H1 (cell line): ENCODE measurements around the gene PTCSC3. TPM values are rescaled to one million over a fixed set of nuclear protein-coding genes. Genes with fewer than 3 reads are reported as not detected.

Experiments
- ATF2 ChIP-seq: IDR thresholded peaks from 2 replicates; pipeline ENCODE4 v1.6.1; 2012; ENCODE audit warnings: low read length, inconsistent platforms
- CBX5 ChIP-seq: fragments of 300-800, 300-1000 bp; sonication (generic); IDR thresholded peaks from 2 replicates; pipeline ENCODE4 v1.7.1; 2016; ENCODE audit warnings: antibody characterized with exemption, low read length, low read depth
- POU5F1 ChIP-seq: IDR thresholded peaks from 2 replicates; pipeline ENCODE4 v1.6.1; 2011; ENCODE audit warnings: low read depth, mild to moderate bottlenecking, low read length, moderate library complexity
- RNF2 ChIP-seq: fragments of 200-900, 300-1000 bp; sonication (generic); IDR thresholded peaks from 2 replicates; pipeline ENCODE4 v1.7.1; 2016; ENCODE audit warnings: borderline replicate concordance, low read depth, mild to moderate bottlenecking, antibody characterized with exemption, low read length; ENCODE audit not compliant: poor library complexity, severe bottlenecking; ENCODE audit errors: missing control alignments
- SP2 ChIP-seq: IDR thresholded peaks from 2 replicates; pipeline ENCODE4 v1.6.1; 2012; ENCODE audit warnings: mild to moderate bottlenecking, low read length, inconsistent platforms
- SP4 ChIP-seq: IDR thresholded peaks from 2 replicates; pipeline ENCODE4 v1.6.1; 2012; ENCODE audit warnings: low read length, inconsistent platforms
- ZNF274 ChIP-seq: IDR thresholded peaks from 2 replicates; pipeline ENCODE4 v1.7.0; 2012; ENCODE audit warnings: low read length, borderline replicate concordance; ENCODE audit errors: extremely low read depth
- polyA plus RNA-seq, 7 experiments: library from polyadenylated mRNA; depleted of rRNA in 3 of 7; stranded (reverse) in 5 of 7; unstranded in 2 of 7; fragments of >200 nt in 5 of 7; fragments of 200-250 nt in 2 of 7; gene quantifications; 1 replicate in 5 of 7; 2 replicates in 1 of 7; 4 replicates in 1 of 7; pipeline versions ENCODE4 v1.2.1 to v1.2.3, GENCODE V29; 2011 to 2013; ENCODE audit warnings: missing spikeins in 2 of 7, mixed read lengths in 2 of 7
- total RNA-seq: library from RNA; stranded (reverse); fragmentation: NEBNext Ultra II Directional; extraction: Animal tissue kit (Norgen Biotek cat#: 25700); gene quantifications from 2 replicates; pipeline ENCODE4 v1.2.1, GENCODE V29; 2021

The PTCSC3 gene
- total and polyA plus RNA-seq, 2 of the 8 experiments (the other 6 are each of a cell fraction or from before 2014, with no cell fraction given), result not detected

GRCh38 chr14:36192530-36192929 is 16.0 kb upstream of the PTCSC3 start (continued):
- TF ChIP-seq ATF2 (no peak), SP2 (no peak), POU5F1 (no peak), RNF2 (no peak), SP4 (no peak), ZNF274 (no peak), CBX5 (no peak)
